ENCODE data around the gene FAIM2. TPM values are rescaled to one million over a fixed set of nuclear protein-coding genes. Genes with fewer than 3 reads are reported as not detected.

FAIM2 gene
- total and polyA plus RNA-seq, 9 of the 15 experiments (the other 6 are each of a cell fraction or from before 2014, with no cell fraction given): 0.01 to 0.10 TPM; not detected in 7

- POLR2A ChIA-PET: interaction anchor here (0.6 to 1.3 kb wide), 4 partner anchors 86 to 1179 kb away, joined by 3 to 4 read pairs (median 4); partner anchors contain the start of gene TMBIM6
- no TSS peak for BruUV-seq (replicated peaks)
- peaks cover 9% of the 10 kb centered on the region; the same call in 2 of the 3 replicates for H3K79me2 ChIP-seq (ENCODE audit: control insufficient read depth, insufficient read depth, low read length)
These were observed 76.7 kb downstream of the FAIM2 start for GRCh38 chr12:49827051-49827400.

More at GRCh38 chr12:49827051-49827400, 76.7 kb downstream of the FAIM2 start:
- Histone ChIP-seq H3K4me2 (ENCODE audit: insufficient read depth, low read length) (peak overlapping the region; percentile 90), H3K4me1 (replicated peaks in 1 of 2; ENCODE audit: control insufficient read depth in 2 of 2, insufficient read depth in 2 of 2, low read length in 2 of 2) (peaks cover 19 to 35% of the 10 kb centered on the region in 2 experiments), H3K27ac (ENCODE audit: extremely low read depth, low read depth, low read length) (no peak overlapping the region; the same call in 2 of the 3 replicates), H2AFZ (ENCODE audit: low read depth, low read length) (peak overlapping the region; percentile 35; the same call in 1 of the 2 replicates), H3K9me1 (ENCODE audit: control insufficient read depth, insufficient read depth, low read length) (no peaks in the 10 kb centered on the region), H4K20me1 (replicated peaks; ENCODE audit: control insufficient read depth, insufficient read depth, low read length) (peaks cover 10% of the 10 kb centered on the region; the same call in 1 of the 2 replicates), H3K36me3 (ENCODE audit: control insufficient read depth, insufficient read depth, low read length) (no peaks in the 10 kb centered on the region; the same call in 2 of the 3 replicates), H3K27me3 (ENCODE audit: control insufficient read depth in 2 of 2, insufficient read depth in 2 of 2, low read length in 2 of 2) (no peaks in the 10 kb centered on the region), H3K4me3 (peak overlapping the region; percentile 85), H3K9ac (ENCODE audit: insufficient read depth in 1 of 2, low read depth in 2 of 2, low read length in 2 of 2) (peak overlapping the region; percentile 67 to 89), H3K9me3 (replicated peaks; ENCODE audit: control insufficient read depth, insufficient read depth, low read depth, low read length) (no peaks in the 10 kb centered on the region)
- intact Hi-C loops (cut with micrococcal nuclease) (no loop called here), in situ Hi-C loops (cut with MboI) (no loop called here)
- peak; percentile 67 for FAIRE-seq
- WGBS (ENCODE audit: insufficient coverage, low coverage, missing lambda C conversion rate): 61% methylated on average over 6 of the region's 6 CpGs
- no peak for ATAC-seq
- CTCF ChIA-PET (ENCODE audit: low intra/inter-chr PET ratio): no interaction called here
- peak in 2 of 4 experiments; percentile 15 to 17 for DNase-seq (ENCODE audit: extremely low read depth in 1 of 4, low spot score in 3 of 4)
- TF ChIP-seq ZNF511 (CRISPR knock-in tag; IDR thresholded peaks at IDR 0.05): no peak
- no peak for TF ChIP-seq CREB1 (IDR thresholded peaks at IDR 0.05)
- TF ChIP-seq CREB1 (CRISPR knock-in tag; IDR thresholded peaks at IDR 0.05): 0 out of 2 replicates have a peak, but pooled peaks have one; percentile 10
- TF ChIP-seq, protein P1, sequence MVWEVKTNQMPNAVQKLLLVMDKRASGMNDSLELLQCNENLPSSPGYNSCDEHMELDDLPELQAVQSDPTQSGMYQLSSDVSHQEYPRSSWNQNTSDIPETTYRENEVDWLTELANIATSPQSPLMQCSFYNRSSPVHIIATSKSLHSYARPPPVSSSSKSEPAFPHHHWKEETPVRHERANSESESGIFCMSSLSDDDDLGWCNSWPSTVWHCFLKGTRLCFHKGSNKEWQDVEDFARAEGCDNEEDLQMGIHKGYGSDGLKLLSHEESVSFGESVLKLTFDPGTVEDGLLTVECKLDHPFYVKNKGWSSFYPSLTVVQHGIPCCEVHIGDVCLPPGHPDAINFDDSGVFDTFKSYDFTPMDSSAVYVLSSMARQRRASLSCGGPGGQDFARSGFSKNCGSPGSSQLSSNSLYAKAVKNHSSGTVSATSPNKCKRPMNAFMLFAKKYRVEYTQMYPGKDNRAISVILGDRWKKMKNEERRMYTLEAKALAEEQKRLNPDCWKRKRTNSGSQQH (CRISPR knock-in tag; IDR thresholded peaks at IDR 0.05): no peak
- TF ChIP-seq GABPB1 (CRISPR knock-in tag; IDR thresholded peaks at IDR 0.05): 0 out of 2 replicates have a peak, but pooled peaks have one; percentile 20
- 0 out of 2 replicates have a peak, but pooled peaks have one; percentile 7 for TF ChIP-seq ZBTB7A (IDR thresholded peaks at IDR 0.05; ENCODE audit: borderline replicate concordance, control insufficient read depth, low read depth, low read length)
- TF ChIP-seq RBBP5 (IDR thresholded peaks at IDR 0.05; ENCODE audit: borderline replicate concordance, insufficient read depth, low read length, poor library complexity, severe bottlenecking): no peak
